Mesenteric fat pad (tissue), 1 donor: Measurements from ENCODE around the gene TMCO1. TPM values are rescaled to one million over a fixed set of nuclear protein-coding genes. Genes with fewer than 3 reads are reported as not detected.
"Not testable (repeated sequence)": the region's sequence is repeated elsewhere in the genome, so short reads cannot be mapped to it uniquely, and the experiment has no call there.

Experiments used
- DNase-seq: peaks from one replicate; pipeline ENCODE4 v3.0.0-alpha.2; 2020; ENCODE audit warnings: low spot score
- total RNA-seq: library from RNA; stranded (reverse); fragmentation: NEBNext Ultra II Directional; extraction: Animal tissue kit (Norgen Biotek cat#: 25700); gene quantifications from one replicate; pipeline ENCODE4 v1.2.1, GENCODE V29; 2021
- donor health status: DM: yes; HTN: yes; CAD: no.

TMCO1 gene
- total RNA-seq, 1 donor from 2014 or later, result 78.2 TPM

DNA sequence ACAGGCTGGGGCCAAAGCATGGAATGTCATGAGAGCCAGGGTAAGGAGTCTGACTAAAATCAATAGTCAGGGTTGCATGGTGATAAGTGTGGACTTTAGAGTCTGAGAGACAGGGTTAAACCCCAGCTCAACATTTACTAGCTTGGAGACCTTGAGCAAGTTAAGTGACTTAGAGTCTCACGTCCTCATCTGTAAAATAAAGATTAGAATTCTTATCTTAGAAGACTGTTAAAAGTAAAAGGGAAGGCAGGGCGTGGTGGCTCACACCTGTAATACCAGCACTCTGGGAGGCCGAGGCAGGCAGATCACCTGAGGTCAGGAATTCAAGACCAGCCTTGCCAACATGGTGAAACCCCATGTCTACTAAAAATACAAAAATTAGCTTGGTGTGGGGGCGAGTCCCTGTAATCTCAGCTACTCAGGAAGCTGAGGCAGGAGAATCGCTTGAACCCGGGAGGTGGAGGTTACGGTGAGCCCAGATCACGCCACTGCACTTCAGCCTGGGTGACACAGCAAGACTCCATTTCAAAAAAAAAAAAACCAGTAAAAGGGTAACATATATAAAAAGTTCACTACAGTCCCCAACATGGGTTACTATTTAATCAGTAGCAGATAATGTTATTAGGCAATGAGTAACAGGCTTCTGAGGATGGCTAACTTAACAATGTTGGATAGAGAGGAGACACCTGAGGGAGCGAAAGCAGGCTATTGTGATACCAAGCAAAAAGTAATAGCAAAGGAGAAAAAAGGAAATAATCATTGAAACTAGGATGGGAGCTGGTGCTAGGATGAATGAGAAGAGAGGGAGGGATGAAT lies 20.8 kb downstream of the TMCO1 start:
- DNase-seq, result no peak

DNA sequence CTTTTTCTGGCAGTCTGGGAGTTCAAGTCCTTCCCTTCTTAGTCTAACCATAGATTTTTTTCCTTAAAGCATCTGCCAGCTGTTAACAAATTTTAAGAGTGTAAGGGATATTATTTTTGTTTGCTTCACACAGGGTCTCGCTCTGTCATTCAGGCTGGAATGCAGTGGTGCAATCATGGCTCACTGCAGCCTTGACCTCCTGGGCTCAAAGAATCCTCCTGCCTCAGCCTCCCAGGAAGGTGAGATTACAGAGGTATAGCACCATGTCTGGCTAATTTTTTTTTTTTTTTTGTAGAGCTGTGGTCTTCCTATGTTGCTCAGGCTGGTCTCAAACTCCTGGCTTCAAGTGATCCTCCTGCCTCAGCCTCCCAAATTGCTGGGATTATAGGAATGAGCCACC lies 23.8 kb downstream of the TMCO1 start:
- not testable (repeated sequence) for DNase-seq

DNA sequence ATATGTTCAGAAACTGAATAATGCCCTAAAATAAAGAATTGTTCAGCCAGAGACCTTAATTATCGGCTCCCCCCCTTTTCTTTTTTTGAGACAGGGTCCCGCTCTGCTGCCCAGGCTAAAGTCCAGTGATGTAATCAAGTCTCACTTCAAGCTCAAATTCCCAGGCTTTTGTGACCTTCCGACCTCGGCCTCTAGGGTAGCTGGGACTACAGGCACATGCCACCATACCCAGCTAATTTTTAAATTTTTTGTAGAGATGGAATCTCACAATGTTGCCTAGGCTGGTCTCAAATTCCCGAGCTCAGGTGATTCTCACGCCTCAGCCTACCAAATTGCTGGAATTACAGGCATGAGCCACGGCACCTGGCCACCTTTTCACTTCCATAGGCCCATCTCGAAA lies 26.5 kb downstream of the TMCO1 start:
- no peak for DNase-seq

DNA sequence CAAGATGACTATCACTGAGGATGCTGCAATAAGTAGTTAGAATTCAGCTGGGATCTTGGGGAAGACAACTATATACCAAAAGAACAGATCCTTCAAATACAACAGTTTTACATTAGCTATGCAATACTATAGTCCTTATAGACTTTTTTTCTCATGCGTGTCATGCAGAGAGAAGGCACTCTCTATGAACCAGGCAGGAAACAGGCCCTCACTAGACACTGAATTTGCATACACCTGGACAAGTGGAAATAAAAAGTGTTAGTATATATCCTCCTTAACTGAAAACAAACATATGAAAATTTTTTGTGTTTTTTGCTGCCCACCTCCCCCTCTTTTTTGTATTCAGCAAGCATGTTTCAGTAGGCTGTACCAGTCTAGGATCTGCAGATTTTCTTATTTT lies 29.9 kb downstream of the TMCO1 start:
- no peak for DNase-seq

DNA sequence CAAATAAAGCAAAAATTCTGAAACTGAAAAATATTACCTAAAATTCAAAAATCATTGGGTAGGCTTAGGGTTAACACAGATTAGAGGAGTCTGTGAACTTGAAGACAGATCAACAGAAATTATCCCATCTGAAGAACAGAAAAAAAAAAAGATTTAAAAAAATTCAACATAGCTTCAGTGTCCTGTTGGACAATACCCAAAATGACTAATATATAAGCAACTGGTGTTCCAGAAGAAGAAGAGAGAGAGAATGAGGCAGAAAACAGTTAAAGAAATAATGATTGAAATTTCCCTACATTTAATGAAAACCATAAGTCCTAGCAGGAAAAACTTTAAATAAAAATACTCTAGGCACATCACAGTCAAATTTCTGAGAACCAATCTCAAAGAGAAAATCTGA lies 31.5 kb downstream of the TMCO1 start:
- no peak for DNase-seq

DNA sequence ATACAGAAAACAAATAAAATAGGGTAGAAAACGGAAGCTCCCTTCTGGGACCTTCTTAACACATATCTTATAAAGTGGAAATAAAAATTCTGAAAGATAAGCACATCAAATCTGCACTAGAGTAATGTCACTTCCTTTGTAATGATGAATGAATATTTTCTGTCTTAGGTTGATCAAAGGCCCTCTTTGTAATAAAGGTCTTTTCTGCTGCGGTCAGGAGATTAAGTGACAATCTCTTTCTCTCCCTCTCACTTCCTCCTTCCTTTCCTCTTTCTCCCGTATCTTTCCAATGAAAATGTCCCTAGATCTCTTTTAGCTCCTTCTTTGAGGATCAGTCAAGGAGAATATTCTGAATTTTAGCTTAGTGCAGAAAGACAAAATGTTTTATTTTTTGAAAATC lies 33.8 kb downstream of the TMCO1 start:
- DNase-seq, result no peak

DNA sequence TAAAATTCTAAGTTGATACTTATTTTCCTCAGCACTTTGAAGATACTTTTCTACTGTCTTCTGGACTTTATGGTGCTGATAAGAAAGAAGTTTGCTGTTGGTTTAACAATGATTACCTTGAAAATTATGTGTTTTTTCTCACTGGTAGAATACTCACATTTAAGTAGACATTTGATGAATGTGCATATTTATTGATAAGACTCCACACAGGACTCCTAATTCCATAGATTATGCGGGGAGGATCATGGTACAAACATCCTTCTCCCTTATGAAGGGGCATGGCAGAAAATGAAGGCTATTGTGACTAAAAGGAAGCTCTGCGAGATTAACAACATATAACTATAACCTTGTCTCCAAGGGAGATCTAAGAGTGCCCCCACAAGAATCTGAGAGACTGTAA lies 41.8 kb downstream of the TMCO1 start:
- DNase-seq, result no peak

DNA sequence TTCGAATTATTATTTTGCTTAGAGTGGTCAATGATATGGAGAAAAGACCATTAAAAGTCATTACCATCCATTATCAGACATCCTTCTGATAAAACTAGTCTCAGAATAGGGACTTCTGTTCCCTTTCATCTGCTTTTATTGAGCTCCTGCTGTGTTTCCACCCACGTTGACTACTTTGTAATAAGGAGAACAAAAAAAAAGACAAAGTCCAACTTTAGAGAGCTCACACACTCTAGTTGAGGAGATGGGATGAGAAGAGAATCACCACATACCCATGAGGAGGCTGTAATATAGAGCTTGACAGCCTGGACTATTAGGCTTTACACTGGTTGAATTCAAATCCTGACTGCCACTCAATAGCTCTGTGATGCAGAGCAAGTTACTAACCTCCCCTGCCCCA lies 42.5 kb downstream of the TMCO1 start:
- no peak for DNase-seq

DNA sequence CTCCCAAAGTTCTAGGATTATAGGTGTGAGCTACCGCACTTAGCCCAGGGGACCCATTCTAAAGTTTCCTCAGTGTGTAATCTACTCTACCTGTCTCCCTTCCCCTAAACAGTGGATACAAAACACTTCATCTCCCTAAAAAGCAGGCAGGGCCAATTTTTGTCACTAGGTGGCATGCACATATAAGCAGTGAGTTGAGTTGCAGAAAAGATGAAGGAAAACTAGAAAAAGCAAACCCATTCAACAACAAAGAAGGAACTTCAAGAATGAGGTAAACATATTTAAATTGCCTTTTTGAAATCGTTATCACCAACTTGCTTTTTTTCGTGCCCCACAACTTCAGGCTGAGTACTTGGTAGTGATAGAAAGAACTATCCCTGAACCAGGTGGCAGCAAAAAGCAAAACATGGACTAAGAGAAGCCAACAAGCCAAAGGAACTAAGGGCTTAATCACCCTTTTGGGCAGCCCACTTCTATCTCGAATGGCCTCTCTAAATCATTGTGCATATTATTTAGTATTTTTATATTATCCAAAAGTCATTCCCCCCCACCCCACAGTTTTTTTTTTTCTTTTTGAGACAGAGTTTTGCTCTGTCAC lies 50.7 kb downstream of the TMCO1 start:
- no peak for DNase-seq

DNA sequence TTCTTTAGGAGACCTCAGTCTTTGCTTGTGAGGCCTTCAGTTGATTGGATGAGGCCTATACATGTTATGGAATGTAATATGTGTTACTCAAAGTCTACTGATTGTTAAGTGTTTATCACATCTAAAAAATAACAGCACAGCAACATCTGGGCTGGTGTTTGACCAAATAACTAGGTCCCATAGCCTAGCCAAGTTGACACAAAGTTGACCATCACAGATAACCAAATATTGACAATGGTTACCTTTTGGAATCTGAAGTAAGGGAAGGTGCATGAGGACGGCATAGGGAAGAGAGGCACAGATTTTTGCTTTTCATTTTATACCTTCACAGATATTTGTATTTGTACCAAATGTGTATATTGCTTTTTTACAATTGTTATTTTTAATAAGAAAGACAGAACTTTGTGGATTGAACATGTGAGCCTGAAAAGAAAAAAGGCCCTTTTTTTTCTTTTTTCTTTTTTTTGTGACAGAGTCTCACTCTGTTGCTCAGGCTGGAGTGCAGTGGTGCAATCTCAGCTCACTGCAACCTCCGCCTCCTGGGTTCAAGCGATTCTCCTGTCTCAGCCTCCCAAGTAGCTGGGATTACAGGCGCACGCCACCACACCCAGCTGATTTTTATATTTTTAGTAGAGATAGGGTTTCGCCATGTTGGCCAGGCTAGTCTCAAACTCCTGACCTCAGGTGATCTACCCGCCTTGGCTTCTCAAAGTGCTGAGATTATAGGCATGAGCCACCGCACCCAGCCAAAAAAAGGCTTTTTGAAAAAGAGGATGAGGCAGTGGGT lies 52.2 kb downstream of the TMCO1 start:
- not testable (repeated sequence) for DNase-seq

DNA sequence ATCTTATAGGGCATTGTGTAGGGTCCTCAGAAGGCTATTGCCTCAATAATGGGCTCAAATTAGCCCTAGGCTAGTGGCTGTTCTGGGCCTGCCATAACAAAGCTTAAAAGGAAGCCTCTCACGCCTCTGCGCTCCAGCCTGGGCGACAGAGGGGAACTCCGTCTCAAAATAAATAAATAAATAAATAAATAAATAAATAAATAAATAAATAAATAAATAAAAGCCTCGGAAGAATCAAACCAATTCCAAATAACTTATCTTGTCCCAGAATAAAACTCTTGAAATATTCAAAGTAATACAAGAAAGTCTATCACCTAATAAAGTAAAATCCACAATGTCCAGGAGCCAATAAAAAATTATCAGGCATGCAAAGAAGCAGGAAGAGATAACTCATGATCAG lies 55.9 kb downstream of the TMCO1 start:
- DNase-seq, result no peak

DNA sequence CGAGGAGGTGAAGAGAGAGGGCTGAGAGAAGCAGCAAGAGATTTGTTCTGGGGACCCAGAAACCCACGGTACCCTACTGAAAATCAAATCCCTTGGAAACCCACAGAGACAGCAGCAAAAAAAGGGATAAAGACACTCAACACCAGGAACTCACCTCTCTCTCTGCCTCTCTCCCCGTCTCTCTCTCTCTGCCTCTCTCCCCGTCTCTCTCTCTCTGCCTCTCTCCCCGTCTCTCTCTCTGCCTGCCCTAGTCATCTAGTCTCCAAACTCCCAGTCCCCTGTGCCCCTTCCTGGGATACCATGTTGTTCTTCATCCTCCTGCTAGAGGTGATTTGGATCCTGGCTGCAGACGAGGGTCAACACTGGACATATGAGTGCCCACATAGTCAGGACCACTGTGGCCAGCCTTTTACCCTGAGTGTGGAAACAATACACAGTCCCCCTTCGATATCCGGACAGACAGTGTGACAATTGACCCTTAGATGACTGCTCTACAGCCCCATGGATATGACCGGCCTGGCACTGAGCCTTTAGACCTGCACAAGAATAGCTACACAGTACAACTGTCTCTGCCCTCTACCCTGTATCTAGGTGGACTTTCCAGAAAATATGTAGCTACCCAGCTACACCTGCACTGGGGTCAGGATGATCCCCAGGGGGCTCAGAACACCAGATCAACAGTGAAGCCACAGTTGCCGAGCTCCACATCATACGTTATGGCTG lies 60.5 kb downstream of the TMCO1 start:
- no peak for DNase-seq

DNA sequence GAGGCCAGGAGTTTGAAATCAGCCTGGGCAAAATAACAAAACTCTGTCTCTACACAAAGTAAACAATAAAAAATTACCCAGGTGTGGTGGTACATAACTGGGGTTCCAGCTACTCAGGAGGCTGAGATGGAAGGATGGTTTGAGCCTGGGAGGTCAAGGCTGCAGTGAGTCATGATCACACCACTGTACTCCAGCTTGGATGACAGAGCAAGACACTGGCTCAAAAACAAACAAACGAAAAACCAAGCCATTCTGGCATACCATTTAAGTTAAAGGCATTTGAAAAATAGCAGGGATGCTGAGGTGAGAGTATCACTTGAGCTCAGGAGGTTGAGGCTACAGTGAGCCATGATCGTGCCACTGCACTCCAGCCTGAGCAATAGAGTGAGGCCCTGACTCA lies 65.0 kb downstream of the TMCO1 start:
- DNase-seq, result no peak

DNA sequence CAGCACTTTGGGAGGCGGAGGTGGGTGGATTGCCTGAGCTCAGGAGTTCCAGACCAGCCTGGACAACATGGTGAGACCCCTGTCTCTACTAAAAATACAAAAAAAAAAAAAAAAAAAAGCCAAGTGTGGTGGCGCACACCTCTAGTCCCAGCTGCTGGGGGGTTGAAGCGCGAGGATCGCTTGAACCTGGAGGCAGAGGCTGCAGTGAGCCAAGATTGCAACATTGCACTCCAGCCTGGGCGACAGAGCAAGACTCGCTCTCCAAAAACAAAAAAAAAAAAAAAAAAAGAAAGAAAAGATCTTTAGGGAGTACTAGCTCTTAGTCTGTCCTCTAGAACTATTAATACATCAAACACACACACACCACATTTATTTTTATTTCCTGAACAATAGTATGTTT lies 66.7 kb downstream of the TMCO1 start:
- DNase-seq, result not testable (repeated sequence)

DNA sequence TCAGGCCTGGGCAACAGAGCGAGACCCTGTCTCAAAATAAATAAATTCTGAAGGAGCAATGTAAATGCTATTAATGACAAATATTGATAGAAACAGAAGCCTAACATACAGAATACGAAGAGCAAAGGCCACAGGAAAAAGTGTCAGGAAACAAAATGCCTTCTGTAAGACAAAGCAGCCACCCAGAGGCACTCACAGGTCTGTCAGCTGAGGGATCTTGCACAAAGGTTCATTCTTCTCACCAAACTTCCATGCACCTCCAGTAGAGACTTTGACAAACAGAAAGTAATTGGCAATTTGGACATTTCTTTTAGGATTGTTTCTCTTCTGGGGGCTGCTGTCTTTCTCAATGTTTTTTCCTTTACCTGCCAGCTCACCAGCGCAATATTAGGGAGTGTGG lies 69.1 kb downstream of the TMCO1 start:
- no peak for DNase-seq

DNA sequence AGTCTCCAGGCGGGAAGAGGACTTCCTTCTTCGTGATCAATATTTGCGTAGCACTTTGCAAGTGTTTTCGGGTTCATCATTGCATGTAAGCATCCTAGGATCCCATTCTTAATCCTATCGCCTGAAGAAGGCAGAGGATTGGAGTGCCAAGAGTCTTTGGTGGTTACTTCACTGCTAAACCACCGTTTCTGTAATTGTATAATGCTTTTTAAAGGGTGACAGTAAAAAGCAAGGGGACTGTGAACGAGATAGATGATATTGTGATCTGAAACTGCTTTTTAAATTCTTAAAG lies 70.0 kb downstream of the TMCO1 start:
- DNase-seq, result no peak

DNA sequence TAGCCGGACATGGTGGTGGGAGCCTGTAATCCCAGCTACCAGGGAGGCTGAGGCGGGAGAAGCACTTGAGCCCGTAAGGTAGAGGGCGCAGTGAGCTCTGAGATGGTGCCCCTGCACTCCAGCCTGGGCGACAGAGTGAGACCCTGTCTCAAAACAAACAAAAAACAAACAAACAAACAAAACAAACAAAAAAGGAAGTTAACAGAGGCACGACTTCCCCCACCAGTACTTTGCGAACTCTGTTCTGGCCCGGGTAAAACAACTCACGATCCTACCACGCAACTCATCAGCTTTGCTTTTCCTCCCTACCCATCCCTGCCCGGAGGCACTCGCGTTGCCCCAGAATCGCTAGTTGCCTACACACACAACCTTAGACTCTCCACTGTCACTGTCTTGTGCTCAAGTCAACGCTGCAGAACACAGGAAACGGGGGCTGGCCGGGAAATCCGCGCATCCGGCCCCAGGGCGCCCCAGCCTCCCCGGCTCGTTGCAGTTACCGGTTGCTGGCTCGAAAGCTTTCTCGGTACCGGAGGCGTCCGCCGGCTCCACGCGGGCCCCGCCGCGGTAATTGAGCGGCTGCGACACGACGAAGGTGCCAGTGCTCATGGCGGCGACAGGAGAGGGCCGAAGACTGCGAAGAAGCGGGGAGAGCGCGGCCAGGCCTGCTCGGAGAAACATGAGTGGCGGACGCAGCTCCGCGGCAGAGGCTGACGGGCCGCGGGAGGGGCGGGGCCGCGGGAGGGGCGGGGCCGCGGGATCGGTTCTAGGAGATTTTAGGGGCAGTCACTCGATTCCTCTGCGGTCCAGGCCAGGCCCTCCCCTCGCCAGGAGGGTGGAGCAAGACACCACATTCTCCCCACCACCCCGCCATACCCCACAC lies 70.5 kb downstream of the TMCO1 start, which contains the start of gene ALDH9A1:
ALDH9A1 (minus strand) TSS at position 682 of the 880 bp plus-strand sequence; CDS start at position 678, 4 bp downstream.
- DNase-seq, result peak; percentile 96

DNA sequence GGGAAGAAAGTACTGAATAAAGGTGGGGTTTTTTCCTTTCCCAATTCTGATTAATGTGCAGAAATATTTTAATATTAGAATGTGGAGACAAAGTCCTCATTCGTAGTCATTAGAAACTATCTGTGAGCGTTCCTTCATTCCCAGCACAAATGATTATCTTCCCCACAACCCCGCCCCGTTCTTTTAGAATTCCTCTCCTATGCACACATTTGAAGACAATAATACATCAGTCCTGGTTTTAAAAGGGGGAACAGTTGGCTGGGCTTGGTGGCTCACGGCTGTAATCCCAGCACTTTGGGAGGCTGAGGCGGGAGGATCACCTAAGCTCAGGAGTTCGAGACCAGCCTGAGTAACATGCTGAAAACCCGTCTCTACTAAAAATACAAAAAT lies 71.2 kb downstream of the TMCO1 start:
- DNase-seq, result no peak

DNA sequence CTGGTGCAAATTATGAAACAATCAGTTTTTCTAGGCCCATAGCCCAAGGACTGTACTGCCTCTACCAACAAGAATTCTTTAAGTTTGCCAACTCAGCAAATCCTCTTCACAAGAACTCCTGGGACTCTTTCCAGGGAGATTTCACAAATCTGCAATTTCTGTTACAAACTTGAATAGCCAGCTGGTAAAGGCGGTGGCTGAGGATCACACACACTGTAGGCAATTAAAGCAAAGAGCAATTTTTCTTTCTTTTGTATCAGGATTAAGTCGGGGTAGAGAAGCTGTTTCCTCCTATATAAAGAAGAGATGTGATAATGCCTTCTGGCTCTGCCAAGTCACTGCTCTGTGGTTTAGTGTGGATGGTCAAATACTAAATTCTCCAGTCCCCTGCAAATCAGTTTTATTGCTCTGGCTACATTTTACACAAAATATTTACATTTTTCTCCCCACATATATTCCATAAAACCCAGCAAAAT lies 72.0 kb downstream of the TMCO1 start:
- no peak for DNase-seq

DNA sequence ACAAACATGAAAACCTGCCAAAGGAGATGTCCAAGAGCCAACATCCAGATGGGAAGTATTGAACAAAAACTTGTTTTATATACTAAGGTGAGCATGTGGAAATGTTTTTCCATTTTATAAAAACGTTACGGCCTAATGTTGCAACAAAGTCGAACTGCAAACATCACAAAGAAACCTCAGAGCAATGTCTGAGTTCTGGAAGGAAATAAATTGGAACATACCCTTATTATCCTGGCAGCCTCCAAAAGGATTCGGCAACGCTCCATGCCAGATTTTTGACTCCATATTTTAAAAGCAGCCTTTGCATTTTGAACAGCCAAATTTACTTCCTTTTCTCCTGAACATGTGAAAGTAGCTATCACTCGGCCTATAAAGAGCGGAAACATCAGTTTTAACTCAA lies 73.6 kb downstream of the TMCO1 start:
- no peak for DNase-seq

DNA sequence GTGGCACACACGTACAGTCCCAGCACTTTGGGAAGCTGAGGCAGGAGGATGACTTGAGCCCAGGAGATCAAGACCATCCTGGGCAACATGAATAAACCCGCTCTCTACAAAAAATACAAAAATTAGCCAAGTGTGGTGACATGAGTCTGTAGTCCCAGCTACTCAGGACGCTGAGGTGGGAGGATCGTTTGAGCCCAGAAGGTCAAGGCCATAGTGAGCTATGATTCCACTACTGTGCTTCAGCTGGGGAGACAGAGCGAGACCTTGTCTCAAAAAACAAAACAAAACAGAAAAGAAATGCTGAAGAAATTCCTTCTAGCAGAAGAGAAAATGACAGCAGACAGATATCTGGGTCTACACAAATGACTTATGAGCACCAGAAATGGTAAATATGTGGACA lies 80.6 kb downstream of the TMCO1 start:
- DNase-seq, result no peak
